IMR-90 (cell line): ENCODE measurements around the gene LRRC7. TPM values are rescaled to one million over a fixed set of nuclear protein-coding genes. Genes with fewer than 3 reads are reported as not detected.

Source experiments
- ATAC-seq: fragments of 200-7000 bp; cut with Tn5 transposase; 2 replicates; pipeline ENCODE4 v1.9.1; 2020; ENCODE audit warnings: low read depth, mild to moderate bottlenecking, moderate library complexity
- BruUV-seq: library from RNA; stranded (reverse); fragments of 400-500 nt; replicated peaks from 2 replicates; lab custom pipeline; 2021; lab: Mats Ljungman, UMichigan
- CTCF ChIA-PET: fragments of 300-600 bp; formaldehyde crosslinking; extraction: SDS; loops from one replicate; lab custom pipeline; 2021; ENCODE audit warnings: antibody characterized with exemption; lab: Yijun Ruan, JAX
- POLR2A ChIA-PET: fragments of 300-600 bp; sonication (Branson Sonifier 250); formaldehyde crosslinking; loops from one replicate; lab custom pipeline; 2022; ENCODE audit warnings: antibody characterized with exemption; ENCODE audit not compliant: unreplicated experiment; lab: Charles Lee
- DNase-seq: peaks from one replicate; pipeline ENCODE4 v3.0.0; 2013
- H2AFZ ChIP-seq: replicated peaks from 2 replicates; pipeline ENCODE3; 2013; ENCODE audit warnings: low read length, mild to moderate bottlenecking; ENCODE audit not compliant: poor library complexity
- H2AK5ac ChIP-seq: 2 replicates; pipeline ENCODE4 v1.6.1; 2013; ENCODE audit warnings: low read depth, low read length, inconsistent platforms
- H2AK9ac ChIP-seq: replicated peaks from 2 replicates; pipeline ENCODE3; 2013; ENCODE audit warnings: mild to moderate bottlenecking, low read depth, low read length, moderate library complexity; ENCODE audit not compliant: poor library complexity
- H2BK120ac ChIP-seq: 2 replicates; pipeline ENCODE4 v1.6.1; 2013; ENCODE audit warnings: low read depth, low read length, inconsistent platforms
- H2BK15ac ChIP-seq: 3 replicates; pipeline ENCODE4 v1.6.1; 2013; ENCODE audit warnings: low read depth, low read length, inconsistent platforms
- H2BK20ac ChIP-seq: 2 replicates; pipeline ENCODE4 v1.6.1; 2013; ENCODE audit warnings: low read depth, mild to moderate bottlenecking, inconsistent platforms, low read length, moderate library complexity
- H2BK5ac ChIP-seq: 2 replicates; pipeline ENCODE4 v1.6.1; 2013; ENCODE audit warnings: mild to moderate bottlenecking, low read depth, low read length, inconsistent platforms; ENCODE audit not compliant: poor library complexity, severe bottlenecking
- H3K14ac ChIP-seq: replicated peaks from 2 replicates; pipeline ENCODE4 v1.6.1; 2013; ENCODE audit warnings: low read depth, low read length, inconsistent platforms
- H3K18ac ChIP-seq: 2 replicates; pipeline ENCODE4 v1.6.1; 2013; ENCODE audit warnings: low read depth, low read length, control low read depth
- H3K23ac ChIP-seq: 2 replicates; pipeline ENCODE4 v1.6.1; 2013; ENCODE audit warnings: low read depth, low read length, inconsistent platforms
- H3K27ac ChIP-seq: 2 replicates; pipeline ENCODE4 v1.5.1; 2013; ENCODE audit warnings: mild to moderate bottlenecking, control low read depth, low read length; ENCODE audit not compliant: insufficient read depth
- H3K27me3 ChIP-seq: 2 replicates; pipeline ENCODE4 v1.6.1; 2013; ENCODE audit warnings: low read length; ENCODE audit not compliant: control insufficient read depth, insufficient read depth
- H3K36me3 ChIP-seq: 2 replicates; pipeline ENCODE4 v1.6.1; 2013; ENCODE audit warnings: low read length, mixed read lengths; ENCODE audit not compliant: control insufficient read depth, insufficient read depth
- H3K4ac ChIP-seq: 2 replicates; pipeline ENCODE4 v1.6.1; 2013; ENCODE audit warnings: low read depth, low read length, inconsistent platforms
- H3K4me1 ChIP-seq: 2 replicates; pipeline ENCODE4 v1.6.1; 2013; ENCODE audit warnings: low read length, mixed read lengths; ENCODE audit not compliant: control insufficient read depth, insufficient read depth
- H3K4me2 ChIP-seq: 2 replicates; pipeline ENCODE4 v1.6.1; 2013; ENCODE audit warnings: low read depth, mild to moderate bottlenecking, control low read depth, low read length, moderate library complexity
- H3K4me3 ChIP-seq: 2 replicates; pipeline ENCODE4 v1.5.1; 2013; ENCODE audit warnings: low read depth, mild to moderate bottlenecking, control low read depth, low read length, moderate library complexity; ENCODE audit not compliant: insufficient read depth
- H3K56ac ChIP-seq: 2 replicates; pipeline ENCODE4 v1.6.1; 2013; ENCODE audit warnings: low read length, inconsistent platforms; ENCODE audit not compliant: insufficient read depth; ENCODE audit errors: extremely low read depth
- H3K79me1 ChIP-seq, 2 experiments: 2 replicates each; pipeline ENCODE4 v1.6.1; 2013; ENCODE audit warnings: low read length in 2 of 2, inconsistent platforms in 1 of 2, low read depth in 1 of 2
- H3K9ac ChIP-seq: 2 replicates; pipeline ENCODE4 v1.6.1; 2013; ENCODE audit warnings: low read depth, low read length, control low read depth
- H3K9me1 ChIP-seq: 2 replicates; pipeline ENCODE4 v1.6.1; 2013; ENCODE audit warnings: low read length, inconsistent platforms; ENCODE audit not compliant: insufficient read depth
- H3K9me3 ChIP-seq: 2 replicates; pipeline ENCODE4 v1.6.1; 2013; ENCODE audit warnings: low read length; ENCODE audit not compliant: control insufficient read depth, insufficient read depth
- H4K20me1 ChIP-seq: 2 replicates; pipeline ENCODE4 v1.6.1; 2013; ENCODE audit warnings: low read length, inconsistent platforms; ENCODE audit not compliant: insufficient read depth
- H4K5ac ChIP-seq: 2 replicates; pipeline ENCODE4 v1.6.1; 2013; ENCODE audit warnings: mild to moderate bottlenecking, low read depth, low read length, control low read depth
- H4K8ac ChIP-seq, 2 experiments: 2 replicates each; pipeline ENCODE4 v1.6.1; 2013; ENCODE audit warnings: low read depth in 2 of 2, low read length in 2 of 2, control low read depth in 1 of 2, inconsistent platforms in 1 of 2
- H4K91ac ChIP-seq: 2 replicates; pipeline ENCODE4 v1.6.1; 2013; ENCODE audit warnings: low read depth, low read length, inconsistent platforms; ENCODE audit not compliant: insufficient read depth
- CHD1 ChIP-seq: IDR thresholded peaks from 2 replicates; pipeline ENCODE4 v1.6.1; 2012; ENCODE audit warnings: low read depth, low read length, improper control_type of control experiment
- CTCF ChIP-seq: conservative IDR thresholded peaks from 2 replicates; pipeline ENCODE4 v1.5.1; 2012; ENCODE audit warnings: mild to moderate bottlenecking, low read depth, low read length, improper control_type of control experiment
- FOS ChIP-seq: fragments of 150-350 bp; IDR thresholded peaks from 2 replicates; pipeline ENCODE4 v1.6.1; 2016; ENCODE audit warnings: low read depth, low read length
- MAFK ChIP-seq: IDR thresholded peaks from 2 replicates; pipeline ENCODE4 v1.6.1; 2012; ENCODE audit warnings: low read depth, low read length, improper control_type of control experiment
- MAZ ChIP-seq: IDR thresholded peaks from 2 replicates; pipeline ENCODE4 v1.6.1; 2012; ENCODE audit warnings: low read depth, mild to moderate bottlenecking, low read length, improper control_type of control experiment, moderate library complexity, borderline replicate concordance
- MXI1 ChIP-seq: IDR thresholded peaks from 2 replicates; pipeline ENCODE4 v1.6.1; 2012; ENCODE audit warnings: low read depth, mild to moderate bottlenecking, low read length, moderate library complexity, borderline replicate concordance
- RFX5 ChIP-seq: IDR thresholded peaks from 2 replicates; pipeline ENCODE4 v1.8.0; 2012; ENCODE audit warnings: low read depth, mild to moderate bottlenecking, low read length, moderate library complexity
- SMC3 ChIP-seq: fragments of 150-350 bp; IDR thresholded peaks from 2 replicates; pipeline ENCODE4 v1.6.1; 2016; ENCODE audit warnings: low read depth, mild to moderate bottlenecking, antibody characterized with exemption, low read length, moderate library complexity
- USF2 ChIP-seq: fragments of 150-350 bp; IDR thresholded peaks from 2 replicates; pipeline ENCODE4 v1.6.1; 2017; ENCODE audit warnings: mild to moderate bottlenecking, antibody characterized with exemption, low read length, low read depth
- WGBS, 2 experiments: methylation state at CpG; one replicate each; pipeline versions ENCODE4 v1.1.5 to v1.1.7; 2013; ENCODE audit warnings: missing lambda C conversion rate in 2 of 2; ENCODE audit not compliant: insufficient read length in 1 of 2; ENCODE audit errors: extremely low coverage in 2 of 2; 5-methylcytosine and 5-hydroxymethylcytosine counted together
- dilution Hi-C: fragments of 300-500 bp; cut with HindIII; formaldehyde crosslinking; loops from one replicate; pipeline ENCODE4 v1.14.3; 2018; ENCODE audit warnings: low sequenced_read_pairs; ENCODE audit not compliant: unreplicated experiment
- in situ Hi-C: fragments of 300-500 bp; cut with MboI; formaldehyde crosslinking; loops from 3 replicates; pipeline ENCODE4 v1.14.3; 2019; ENCODE audit warnings: low sequenced_read_pairs, inconsistent platforms, mixed read lengths
- intact Hi-C: fragments of 100-400 bp; cut with micrococcal nuclease; formaldehyde crosslinking; loops from 2 replicates; pipeline ENCODE4 v1.10.0; 2022
- polyA plus RNA-seq, 3 experiments: library from polyadenylated mRNA; depleted of rRNA; stranded (reverse); fragments of >200 nt; gene quantifications; 2 replicates each; pipeline ENCODE4 v1.2.3, GENCODE V29; 2012; ENCODE audit warnings: low replicate concordance in 1 of 3
- total RNA-seq: library from RNA; depleted of rRNA; stranded (reverse); fragments of >200 nt; gene quantifications from 2 replicates; pipeline ENCODE4 v1.2.3, GENCODE V29; 2012

Gene LRRC7
- total and polyA plus RNA-seq, 2 of the 4 experiments (the other 2 are of a cell fraction) = under 0.01 to 0.02 TPM

GRCh38 chr1:69587391-69587790 is 19.7 kb downstream of the LRRC7 start:
- in situ Hi-C loops = no loop called here
- Histone ChIP-seq H3K56ac (no peak overlapping the region), H3K4me2 (no peak overlapping the region), H2BK20ac (no peak overlapping the region), H3K9ac (no peak overlapping the region), H3K23ac (no peak overlapping the region), H4K5ac (no peak overlapping the region), H3K27ac (no peak overlapping the region), H4K91ac (no peak overlapping the region), H3K27me3 (no peaks in the 10 kb centered on the region), H2AK9ac (no peak overlapping the region), H3K9me3 (no peaks in the 10 kb centered on the region), H4K8ac (no peak overlapping the region), H3K4ac (no peak overlapping the region), H3K4me3 (no peak overlapping the region), H4K20me1 (no peaks in the 10 kb centered on the region), H3K18ac (no peak overlapping the region), H2BK5ac (no peak overlapping the region), H3K14ac (no peak overlapping the region), H2AFZ (no peak overlapping the region), H2AK5ac (no peak overlapping the region), H3K4me1 (no peaks in the 10 kb centered on the region), H2BK120ac (no peak overlapping the region), H3K79me1 (no peaks in the 10 kb centered on the region), H3K36me3 (no peaks in the 10 kb centered on the region), H2BK15ac (no peak overlapping the region), H3K9me1 (no peaks in the 10 kb centered on the region)
- ChIA-PET POLR2A (no interaction called here), CTCF (no interaction called here)
- TF ChIP-seq MAFK = no peak
- no peak for TF ChIP-seq RFX5
- TF ChIP-seq FOS = no peak
- TF ChIP-seq SMC3 = no peak
- TF ChIP-seq USF2 = no peak
- no peak for TF ChIP-seq CHD1
- TF ChIP-seq CTCF = no peak
- no peak for TF ChIP-seq MAZ
- no peak for TF ChIP-seq MXI1
- intact Hi-C loops = no loop called here
- no peak for DNase-seq
- dilution Hi-C loops = no loop called here
- BruUV-seq = no TSS peak
- no CpG with 5 or more reads among the region's 5 CpGs for WGBS, 2 experiments
- no peak for ATAC-seq
